ENCODE measurements around the gene LUC7L3.

DNA sequence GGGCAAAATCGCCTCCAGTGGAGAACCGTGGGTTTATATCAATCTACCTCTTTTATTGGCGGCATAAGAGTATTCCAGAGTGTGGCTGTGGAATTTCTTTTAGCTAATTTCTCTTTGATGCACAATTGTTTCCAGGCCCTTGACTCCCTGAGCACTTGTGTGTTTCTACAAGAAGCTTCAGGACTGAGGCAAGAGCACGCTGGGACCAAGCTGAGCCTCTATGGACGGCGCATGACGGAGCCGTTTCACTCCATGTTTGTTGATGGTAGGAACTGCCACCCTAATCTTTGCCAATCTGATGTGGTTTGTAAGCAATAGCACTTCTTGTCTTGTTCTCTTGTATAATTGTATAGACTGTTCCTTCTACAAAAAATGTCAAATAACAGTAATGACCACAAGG, 59.1 kb downstream of the LUC7L3 start:
- no peak for TF ChIP-seq RCOR1 (conservative IDR thresholded peaks at IDR 0.05; ENCODE audit: low read depth, low read length)
- TF ChIP-seq, protein P1, sequence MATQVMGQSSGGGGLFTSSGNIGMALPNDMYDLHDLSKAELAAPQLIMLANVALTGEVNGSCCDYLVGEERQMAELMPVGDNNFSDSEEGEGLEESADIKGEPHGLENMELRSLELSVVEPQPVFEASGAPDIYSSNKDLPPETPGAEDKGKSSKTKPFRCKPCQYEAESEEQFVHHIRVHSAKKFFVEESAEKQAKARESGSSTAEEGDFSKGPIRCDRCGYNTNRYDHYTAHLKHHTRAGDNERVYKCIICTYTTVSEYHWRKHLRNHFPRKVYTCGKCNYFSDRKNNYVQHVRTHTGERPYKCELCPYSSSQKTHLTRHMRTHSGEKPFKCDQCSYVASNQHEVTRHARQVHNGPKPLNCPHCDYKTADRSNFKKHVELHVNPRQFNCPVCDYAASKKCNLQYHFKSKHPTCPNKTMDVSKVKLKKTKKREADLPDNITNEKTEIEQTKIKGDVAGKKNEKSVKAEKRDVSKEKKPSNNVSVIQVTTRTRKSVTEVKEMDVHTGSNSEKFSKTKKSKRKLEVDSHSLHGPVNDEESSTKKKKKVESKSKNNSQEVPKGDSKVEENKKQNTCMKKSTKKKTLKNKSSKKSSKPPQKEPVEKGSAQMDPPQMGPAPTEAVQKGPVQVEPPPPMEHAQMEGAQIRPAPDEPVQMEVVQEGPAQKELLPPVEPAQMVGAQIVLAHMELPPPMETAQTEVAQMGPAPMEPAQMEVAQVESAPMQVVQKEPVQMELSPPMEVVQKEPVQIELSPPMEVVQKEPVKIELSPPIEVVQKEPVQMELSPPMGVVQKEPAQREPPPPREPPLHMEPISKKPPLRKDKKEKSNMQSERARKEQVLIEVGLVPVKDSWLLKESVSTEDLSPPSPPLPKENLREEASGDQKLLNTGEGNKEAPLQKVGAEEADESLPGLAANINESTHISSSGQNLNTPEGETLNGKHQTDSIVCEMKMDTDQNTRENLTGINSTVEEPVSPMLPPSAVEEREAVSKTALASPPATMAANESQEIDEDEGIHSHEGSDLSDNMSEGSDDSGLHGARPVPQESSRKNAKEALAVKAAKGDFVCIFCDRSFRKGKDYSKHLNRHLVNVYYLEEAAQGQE (IDR thresholded peaks at IDR 0.05; ENCODE audit: low read depth, low read length) = no peak
- TF ChIP-seq, protein P2, sequence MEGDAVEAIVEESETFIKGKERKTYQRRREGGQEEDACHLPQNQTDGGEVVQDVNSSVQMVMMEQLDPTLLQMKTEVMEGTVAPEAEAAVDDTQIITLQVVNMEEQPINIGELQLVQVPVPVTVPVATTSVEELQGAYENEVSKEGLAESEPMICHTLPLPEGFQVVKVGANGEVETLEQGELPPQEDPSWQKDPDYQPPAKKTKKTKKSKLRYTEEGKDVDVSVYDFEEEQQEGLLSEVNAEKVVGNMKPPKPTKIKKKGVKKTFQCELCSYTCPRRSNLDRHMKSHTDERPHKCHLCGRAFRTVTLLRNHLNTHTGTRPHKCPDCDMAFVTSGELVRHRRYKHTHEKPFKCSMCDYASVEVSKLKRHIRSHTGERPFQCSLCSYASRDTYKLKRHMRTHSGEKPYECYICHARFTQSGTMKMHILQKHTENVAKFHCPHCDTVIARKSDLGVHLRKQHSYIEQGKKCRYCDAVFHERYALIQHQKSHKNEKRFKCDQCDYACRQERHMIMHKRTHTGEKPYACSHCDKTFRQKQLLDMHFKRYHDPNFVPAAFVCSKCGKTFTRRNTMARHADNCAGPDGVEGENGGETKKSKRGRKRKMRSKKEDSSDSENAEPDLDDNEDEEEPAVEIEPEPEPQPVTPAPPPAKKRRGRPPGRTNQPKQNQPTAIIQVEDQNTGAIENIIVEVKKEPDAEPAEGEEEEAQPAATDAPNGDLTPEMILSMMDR (IDR thresholded peaks at IDR 0.05 in 2 of 3, conservative IDR thresholded peaks at IDR 0.05 in 1 of 3; ENCODE audit: control insufficient read depth in 2 of 3, extremely low read depth in 1 of 3, insufficient read depth in 1 of 3, low read depth in 3 of 3, low read length in 3 of 3) = no peak
- TF ChIP-seq ZNF24 (IDR thresholded peaks at IDR 0.05) = no peak
- no peak for TF ChIP-seq YY1 (IDR thresholded peaks at IDR 0.05; ENCODE audit: low read depth, low read length)

Measured in GM12878 (cell line).